H9 (cell line): Measurements from ENCODE around the gene FRMD4B. TPM values are rescaled to one million over a fixed set of nuclear protein-coding genes. Genes with fewer than 3 reads are reported as not detected.

ENCODE experiments used
- DNase-seq: peaks from one replicate; pipeline ENCODE4 v3.0.0-alpha.2; 2017
- H2AFZ ChIP-seq: one replicate; pipeline ENCODE4 v1.6.1; 2013; ENCODE audit warnings: mild to moderate bottlenecking, low read length, control low read depth, moderate library complexity
- H2AK5ac ChIP-seq: 2 replicates; pipeline ENCODE4 v1.6.1; 2013; ENCODE audit warnings: low read length, control low read depth, mixed read lengths; ENCODE audit not compliant: insufficient read length
- H2BK120ac ChIP-seq: one replicate; pipeline ENCODE4 v1.6.1; 2013; ENCODE audit warnings: low read depth, mild to moderate bottlenecking, low read length, control low read depth, inconsistent platforms; ENCODE audit not compliant: poor library complexity, severe bottlenecking
- H2BK12ac ChIP-seq: 2 replicates; pipeline ENCODE4 v1.6.1; 2013; ENCODE audit warnings: low read length, control low read depth, mixed read lengths, low read depth; ENCODE audit not compliant: insufficient read length
- H2BK15ac ChIP-seq: 2 replicates; pipeline ENCODE4 v1.6.1; 2013; ENCODE audit warnings: low read depth, low read length, control low read depth
- H2BK20ac ChIP-seq: one replicate; pipeline ENCODE4 v1.6.1; 2013; ENCODE audit warnings: low read depth, mild to moderate bottlenecking, low read length, control low read depth, inconsistent platforms; ENCODE audit not compliant: poor library complexity, severe bottlenecking
- H2BK5ac ChIP-seq: 2 replicates; pipeline ENCODE4 v1.6.1; 2013; ENCODE audit warnings: low read length, control low read depth, mixed read lengths; ENCODE audit not compliant: insufficient read length
- H3K14ac ChIP-seq: 2 replicates; pipeline ENCODE4 v1.6.1; 2013; ENCODE audit warnings: low read length, control low read depth; ENCODE audit not compliant: insufficient read depth
- H3K18ac ChIP-seq: 2 replicates; pipeline ENCODE4 v1.6.1; 2013; ENCODE audit warnings: low read depth, mild to moderate bottlenecking, mixed read lengths, low read length, control low read depth; ENCODE audit not compliant: insufficient read length
- H3K23ac ChIP-seq: 2 replicates; pipeline ENCODE4 v1.6.1; 2013; ENCODE audit warnings: low read length, control low read depth, mixed read lengths, low read depth; ENCODE audit not compliant: insufficient read length
- H3K23me2 ChIP-seq: 2 replicates; pipeline ENCODE4 v1.6.1; 2013; ENCODE audit warnings: low read depth, mild to moderate bottlenecking, mixed read lengths, low read length, control low read depth; ENCODE audit not compliant: insufficient read length, poor library complexity, severe bottlenecking
- H3K27ac ChIP-seq: 2 replicates; pipeline ENCODE4 v1.5.1; 2013; ENCODE audit warnings: low read length, control low read depth, mixed read lengths, low read depth; ENCODE audit not compliant: insufficient read length
- H3K27me3 ChIP-seq: 2 replicates; pipeline ENCODE4 v1.6.1; 2013; ENCODE audit warnings: low read length, control low read depth, inconsistent platforms; ENCODE audit not compliant: insufficient read depth
- H3K4ac ChIP-seq: 2 replicates; pipeline ENCODE4 v1.6.1; 2013; ENCODE audit warnings: low read depth, mild to moderate bottlenecking, control low read depth, inconsistent platforms, low read length, moderate library complexity
- H3K4me1 ChIP-seq: 2 replicates; pipeline ENCODE4 v1.6.1; 2013; ENCODE audit warnings: low read length, control low read depth, inconsistent platforms; ENCODE audit not compliant: insufficient read depth
- H3K4me2 ChIP-seq: 2 replicates; pipeline ENCODE4 v1.6.1; 2013; ENCODE audit warnings: low read length, control low read depth, mixed read lengths; ENCODE audit not compliant: insufficient read length, insufficient read depth
- H3K56ac ChIP-seq: 2 replicates; pipeline ENCODE4 v1.6.1; 2013; ENCODE audit warnings: low read depth, mild to moderate bottlenecking, mixed read lengths, low read length, control low read depth; ENCODE audit not compliant: insufficient read length
- H3K79me1 ChIP-seq: 2 replicates; pipeline ENCODE4 v1.6.1; 2013; ENCODE audit warnings: low read depth, mild to moderate bottlenecking, moderate library complexity, low read length, control low read depth, inconsistent platforms; ENCODE audit not compliant: insufficient read depth, poor library complexity, severe bottlenecking
- H3K79me2 ChIP-seq: 2 replicates; pipeline ENCODE4 v1.6.1; 2013; ENCODE audit warnings: low read length, control low read depth, inconsistent platforms; ENCODE audit not compliant: insufficient read depth
- H3K9ac ChIP-seq: 2 replicates; pipeline ENCODE4 v1.6.1; 2013; ENCODE audit warnings: low read length, control low read depth, mixed read lengths; ENCODE audit not compliant: insufficient read length; ENCODE audit errors: extremely low read depth
- H3K9me3 ChIP-seq: one replicate; pipeline ENCODE4 v1.6.1; 2013; ENCODE audit warnings: low read depth, low read length, inconsistent platforms; ENCODE audit not compliant: control insufficient read depth
- H3T11ph ChIP-seq: one replicate; pipeline ENCODE4 v1.6.1; 2013; ENCODE audit warnings: mild to moderate bottlenecking, low read length, control low read depth, inconsistent platforms
- H4K20me1 ChIP-seq: one replicate; pipeline ENCODE4 v1.6.1; 2013; ENCODE audit not compliant: control insufficient read depth, insufficient read length, insufficient read depth
- H4K5ac ChIP-seq: 2 replicates; pipeline ENCODE4 v1.6.1; 2013; ENCODE audit warnings: low read depth, mild to moderate bottlenecking, mixed read lengths, low read length, control low read depth; ENCODE audit not compliant: insufficient read length
- H4K8ac ChIP-seq: replicated peaks from 2 replicates; pipeline ENCODE4 v1.6.1; 2013; ENCODE audit warnings: low read length, control low read depth, mixed read lengths, low read depth; ENCODE audit not compliant: insufficient read length
- H4K91ac ChIP-seq: 2 replicates; pipeline ENCODE4 v1.6.1; 2013; ENCODE audit warnings: low read depth, mild to moderate bottlenecking, moderate library complexity, mixed read lengths, low read length, control low read depth; ENCODE audit not compliant: insufficient read length
- H3K27ac Mint-ChIP-seq, 3 experiments: 2 replicates in 2 of 3; 3 replicates in 1 of 3; pipeline ENCODE4 v1.8.0; 2020 to 2021; ENCODE audit warnings: mixed read lengths in 3 of 3, mild to moderate bottlenecking in 1 of 3, moderate library complexity in 1 of 3
- H3K27me3 Mint-ChIP-seq: 2 replicates; pipeline ENCODE4 v1.8.0; 2021; ENCODE audit warnings: low read depth, mild to moderate bottlenecking, moderate library complexity, mixed read lengths
- H3K36me3 Mint-ChIP-seq, 3 experiments: 2 replicates in 2 of 3; 3 replicates in 1 of 3; pipeline ENCODE4 v1.8.0; 2020 to 2021; ENCODE audit warnings: low read depth in 3 of 3, mixed read lengths in 3 of 3; ENCODE audit not compliant: insufficient read depth in 1 of 3
- H3K4me1 Mint-ChIP-seq, 2 experiments: 2 replicates each; pipeline ENCODE4 v1.8.0; 2020; ENCODE audit warnings: mixed read lengths in 2 of 2
- H3K4me3 Mint-ChIP-seq, 2 experiments: 2 replicates in 1 of 2; 3 replicates in 1 of 2; pipeline ENCODE4 v1.8.0; 2020 to 2021; ENCODE audit warnings: mild to moderate bottlenecking in 2 of 2, mixed read lengths in 2 of 2, moderate library complexity in 1 of 2
- H3K9me3 Mint-ChIP-seq, 2 experiments: 2 replicates in 1 of 2; 3 replicates in 1 of 2; pipeline ENCODE4 v1.8.0; 2020; ENCODE audit warnings: mild to moderate bottlenecking in 2 of 2, mixed read lengths in 2 of 2, moderate library complexity in 1 of 2
- CTCF ChIP-seq: fragments of 200-600 bp; sonication (generic); conservative IDR thresholded peaks from 3 replicates; pipeline ENCODE4 v1.8.0; 2021; ENCODE audit warnings: antibody characterized with exemption, mild to moderate bottlenecking
- WGBS: extraction: QIAGEN DNeasy Blood & Tissue Kit; methylation state at CpG from one replicate; pipeline ENCODE4 v1.1.7; 2013; ENCODE audit warnings: missing lambda C conversion rate, low lambda C conversion rate, mixed read lengths; ENCODE audit not compliant: insufficient read length; ENCODE audit errors: extremely low coverage; 5-methylcytosine and 5-hydroxymethylcytosine counted together
- total RNA-seq: library from RNA; stranded (reverse); gene quantifications from 2 replicates; pipeline ENCODE4 v1.2.1, GENCODE V29; 2021

The FRMD4B gene
- total RNA-seq, 1 experiment from 2014 or later: 3.4 TPM

GRCh38 chr3:69392415-69392814 lies 6.5 kb upstream of the FRMD4B start:
- H3K9me3 ChIP-seq: no peaks in the 10 kb centered on the region
- peak overlapping the region; percentile 17; the same call in 1 of the 2 replicates for H3K14ac ChIP-seq
- H3K27me3 ChIP-seq: no peaks in the 10 kb centered on the region
- H4K8ac ChIP-seq: no peak overlapping the region
- H3K79me1 ChIP-seq: no peaks in the 10 kb centered on the region
- H3K23me2 ChIP-seq: no peaks in the 10 kb centered on the region
- H3K27ac ChIP-seq: peak overlapping the region; percentile 67
- H3K9ac ChIP-seq: no peak overlapping the region
- no peak for DNase-seq
- no peak overlapping the region for H3K23ac ChIP-seq
- H3K4me3 Mint-ChIP-seq: peak overlapping the region in 1 of 2 experiments; percentile 24; a peak in 1 of 5 replicates
- no peak overlapping the region for H3K56ac ChIP-seq
- H3K36me3 Mint-ChIP-seq: peaks cover 0 to 7% (median 3%) of the 10 kb centered on the region in 3 experiments; a peak in 3 of 7 replicates
- H2AK5ac ChIP-seq: no peak overlapping the region
- no peaks in the 10 kb centered on the region for H4K20me1 ChIP-seq
- WGBS: no CpG with 5 or more reads among the region's 2 CpGs
- peak overlapping the region; percentile 36 for H3K4me2 ChIP-seq
- H3K4me1 Mint-ChIP-seq: peaks cover 22 to 27% of the 10 kb centered on the region in 2 experiments
- H3K79me2 ChIP-seq: no peaks in the 10 kb centered on the region
- H2BK15ac ChIP-seq: no peak overlapping the region
- peak overlapping the region in 1 of 3 experiments; percentile 96; a peak in 4 of 7 replicates for H3K27ac Mint-ChIP-seq
- H4K5ac ChIP-seq: peak overlapping the region; percentile 70
- H3K18ac ChIP-seq: no peak overlapping the region
- peak overlapping the region; percentile 24 for H2BK12ac ChIP-seq
- peak overlapping the region; percentile 42 for H4K91ac ChIP-seq
- H2BK20ac ChIP-seq: no peak overlapping the region
- H3K4ac ChIP-seq: no peak overlapping the region
- H3K4me1 ChIP-seq: peaks cover 13% of the 10 kb centered on the region; the same call in 1 of the 2 replicates
- H3T11ph ChIP-seq: no peak overlapping the region
- peak overlapping the region; percentile 76 for H2BK5ac ChIP-seq
- no peak for TF ChIP-seq CTCF
- no peak overlapping the region for H2AFZ ChIP-seq
- peaks cover 8% of the 10 kb centered on the region for H3K27me3 Mint-ChIP-seq
- no peak overlapping the region for H2BK120ac ChIP-seq
- peaks cover 8 to 9% of the 10 kb centered on the region in 2 experiments; a peak in 3 of 5 replicates for H3K9me3 Mint-ChIP-seq
